Middle frontal gyrus (tissue), 1 donor: Measurements from ENCODE around the gene NOS3.

Experiments used
- DNase-seq: peaks from one replicate; pipeline ENCODE4 v3.0.0-alpha.2; 2015; ENCODE audit warnings: low spot score; ENCODE audit errors: extremely low spot score

Gene NOS3

DNA sequence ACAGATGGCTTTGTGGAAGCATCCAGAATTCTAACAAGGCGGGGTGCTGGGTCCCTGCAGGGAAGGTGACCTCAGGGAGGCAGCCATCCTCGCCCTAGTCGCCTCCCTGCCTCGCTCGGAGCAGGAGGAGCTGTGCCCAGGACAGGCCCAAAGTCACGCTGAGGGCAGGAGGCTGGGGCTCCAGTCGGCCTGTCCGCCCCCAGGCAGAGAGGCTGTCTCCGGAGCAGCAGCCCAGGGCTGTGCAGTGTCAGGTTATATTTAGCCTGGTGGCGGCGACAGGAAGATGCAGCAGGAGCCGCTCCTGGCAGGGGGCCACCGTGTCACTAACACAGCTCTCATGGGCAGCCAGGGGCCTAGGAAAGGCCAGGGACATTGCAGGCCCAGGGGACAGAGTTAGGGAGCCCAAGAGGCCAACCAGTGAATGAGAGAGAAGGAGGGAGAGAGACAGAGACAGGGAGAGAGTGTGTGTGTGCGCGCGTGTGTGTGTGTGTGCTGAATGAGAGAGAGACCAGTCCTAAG is 26.2 kb upstream of the NOS3 start:
- DNase-seq = no peak

GRCh38 chr7:150965273-150965830 is 25.5 kb upstream of the NOS3 start:
- no peak for DNase-seq

DNA sequence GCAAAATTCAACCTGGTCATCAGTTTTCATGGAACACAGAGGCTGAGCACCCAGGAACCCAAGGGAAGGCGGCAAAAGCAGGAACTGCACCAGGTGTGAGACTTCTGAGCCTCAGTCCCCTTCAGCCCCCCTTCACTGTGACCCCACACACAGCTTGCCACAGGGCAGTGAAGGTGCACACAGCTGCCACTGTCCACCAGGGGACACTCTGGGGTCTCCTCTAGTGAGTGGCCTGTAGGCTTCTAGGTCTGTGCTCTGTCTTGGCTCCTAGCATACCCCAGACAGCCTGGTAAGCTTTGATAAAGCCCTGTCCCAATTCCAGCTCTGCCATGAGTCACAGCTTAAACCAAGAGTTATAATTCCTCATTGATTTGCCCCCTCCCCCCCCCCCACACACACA is 24.8 kb upstream of the NOS3 start:
- DNase-seq = no peak

GRCh38 chr7:150967349-150967748 is 23.5 kb upstream of the NOS3 start:
- no peak for DNase-seq

DNA sequence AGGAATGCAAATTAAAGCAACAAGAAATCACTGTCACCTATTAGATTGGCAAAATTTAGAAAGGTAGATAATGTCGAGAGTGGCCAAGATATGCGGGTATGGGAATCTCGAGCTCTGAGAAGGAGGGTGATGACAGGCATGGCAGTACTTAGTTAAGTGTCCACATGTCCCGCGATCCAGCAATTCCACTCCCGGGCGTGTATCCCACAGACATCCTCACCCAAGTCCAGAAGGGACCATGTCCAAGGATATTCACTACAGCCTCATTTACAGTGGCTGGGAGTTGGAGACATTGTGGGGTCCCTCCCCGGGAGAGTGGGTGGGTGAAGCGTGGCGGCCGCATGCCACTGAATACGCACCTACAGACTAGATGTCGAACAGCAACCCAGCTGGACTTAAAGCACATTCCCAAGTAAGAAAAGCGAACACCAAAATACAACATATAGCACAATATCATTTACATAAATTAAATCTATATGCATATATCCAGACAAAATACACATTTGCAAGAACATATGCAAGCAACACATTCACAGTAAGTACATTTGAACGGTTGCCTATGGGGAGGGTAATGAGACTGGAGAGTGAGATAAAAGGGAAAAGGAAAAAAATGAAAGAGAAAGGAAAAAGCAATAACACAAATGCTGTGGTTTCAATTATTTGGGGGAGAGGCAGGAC is 22.6 kb upstream of the NOS3 start:
- no peak for DNase-seq

- DNase-seq = no peak
Measured at GRCh38 chr7:150968734-150969372, 22.0 kb upstream of the NOS3 start.

- no peak for DNase-seq
Measured at GRCh38 chr7:150969475-150969874, 21.3 kb upstream of the NOS3 start.

DNA sequence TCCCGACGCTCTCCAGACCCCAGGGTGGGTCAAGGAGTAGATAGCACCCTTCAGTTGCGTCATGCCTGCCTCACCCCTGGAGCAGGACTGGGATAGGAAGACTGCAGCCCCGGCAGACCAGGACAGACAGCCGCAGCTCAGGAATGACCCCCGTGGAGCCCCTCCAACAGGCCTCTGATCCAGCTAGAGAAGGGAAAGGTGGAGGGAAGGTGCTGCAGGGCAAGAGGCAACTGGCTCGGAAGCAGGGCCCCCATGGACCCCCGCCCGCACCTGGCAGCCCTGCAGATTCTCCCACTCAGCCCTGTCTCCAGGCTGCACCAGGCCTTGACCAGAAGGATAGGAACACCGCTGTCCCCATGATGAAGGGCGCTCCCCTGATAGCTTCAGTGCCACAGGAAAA is 20.4 kb upstream of the NOS3 start:
- DNase-seq = no peak

- DNase-seq = no peak
Measured at GRCh38 chr7:150971242-150972022, 19.4 kb upstream of the NOS3 start.

DNA sequence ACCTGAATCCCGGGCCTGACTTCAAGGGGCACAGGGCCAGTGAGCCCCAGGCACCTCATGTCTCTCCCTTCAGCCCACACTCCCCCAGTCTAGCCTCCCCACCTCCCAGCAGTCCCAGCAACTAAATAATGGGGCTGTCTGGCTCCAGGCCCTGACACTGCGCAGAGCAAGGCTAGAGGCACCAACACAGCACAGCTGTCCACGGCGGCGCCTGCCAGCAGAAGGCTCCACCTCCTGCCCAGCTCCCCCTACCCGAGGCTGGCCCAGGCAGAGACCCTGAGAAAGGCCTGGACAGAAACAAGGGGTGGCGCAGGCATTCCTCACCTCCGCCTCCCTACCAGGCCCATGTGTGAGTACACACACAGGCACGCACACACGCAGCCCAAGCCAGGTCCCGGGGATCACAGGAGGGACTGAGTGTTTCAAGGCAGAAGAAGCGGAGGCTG is 18.8 kb upstream of the NOS3 start:
- no peak for DNase-seq

DNA sequence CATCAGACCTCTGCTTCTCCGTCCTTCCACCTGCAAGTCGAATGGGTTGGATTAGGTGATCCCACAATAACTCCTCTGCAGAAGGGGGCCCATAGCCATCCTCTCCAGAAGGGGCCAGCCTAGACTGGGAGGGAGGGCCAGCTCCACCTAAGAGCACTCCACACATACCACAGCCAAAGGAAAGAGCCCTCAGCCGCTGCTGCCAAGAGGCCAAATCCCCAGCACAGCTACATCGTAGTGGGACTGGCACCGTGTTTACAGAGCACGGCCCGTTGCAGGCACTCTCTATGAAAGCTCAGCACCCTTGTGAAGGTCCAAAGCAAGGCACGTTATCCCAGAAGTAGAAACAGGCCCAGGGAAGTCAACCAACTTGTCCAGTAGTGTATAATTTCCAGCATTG is 18.1 kb upstream of the NOS3 start:
- DNase-seq = no peak

DNA sequence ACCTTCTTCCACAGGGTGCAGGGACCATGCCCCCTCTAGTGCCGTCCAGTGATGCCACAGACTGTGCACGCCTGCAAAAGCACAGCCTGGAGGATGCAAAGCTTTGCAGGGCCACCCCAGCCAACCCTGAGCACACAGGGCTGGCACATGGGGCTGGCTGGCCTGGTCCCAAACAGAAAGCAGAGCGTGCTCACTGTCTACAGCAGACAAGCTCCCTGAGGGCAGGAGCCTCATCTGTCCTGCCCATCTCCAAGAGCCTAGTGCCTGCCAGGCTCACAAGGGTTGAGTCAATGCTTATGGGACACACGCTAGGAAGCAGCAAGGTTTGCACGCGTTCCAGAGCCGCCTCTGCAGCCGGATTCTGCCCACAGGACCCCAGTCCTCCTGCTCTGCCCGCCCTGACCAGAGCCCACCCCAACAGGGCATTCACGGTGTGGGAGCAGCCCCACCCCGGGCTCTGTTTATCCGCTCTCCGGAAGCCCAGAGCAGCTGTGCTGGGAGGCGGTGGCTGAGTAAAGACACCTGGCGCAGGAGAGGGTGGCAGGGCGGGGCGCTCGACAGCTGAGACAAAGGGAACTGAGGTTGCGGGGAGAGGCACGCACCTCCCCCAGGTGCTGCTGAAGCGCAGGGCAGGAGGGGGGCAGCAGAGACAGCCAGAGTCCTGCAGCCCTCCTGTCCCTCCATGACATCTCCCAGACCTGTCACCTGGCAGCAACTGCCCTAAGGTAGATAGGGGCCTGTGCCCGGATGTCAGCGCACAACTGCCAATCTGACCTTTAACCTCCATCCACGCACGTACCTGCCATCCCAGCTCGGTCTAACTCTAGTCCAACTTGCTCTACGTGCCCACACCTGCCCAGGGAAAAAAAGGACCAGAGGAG is 17.0 kb upstream of the NOS3 start:
- DNase-seq = no peak

DNA sequence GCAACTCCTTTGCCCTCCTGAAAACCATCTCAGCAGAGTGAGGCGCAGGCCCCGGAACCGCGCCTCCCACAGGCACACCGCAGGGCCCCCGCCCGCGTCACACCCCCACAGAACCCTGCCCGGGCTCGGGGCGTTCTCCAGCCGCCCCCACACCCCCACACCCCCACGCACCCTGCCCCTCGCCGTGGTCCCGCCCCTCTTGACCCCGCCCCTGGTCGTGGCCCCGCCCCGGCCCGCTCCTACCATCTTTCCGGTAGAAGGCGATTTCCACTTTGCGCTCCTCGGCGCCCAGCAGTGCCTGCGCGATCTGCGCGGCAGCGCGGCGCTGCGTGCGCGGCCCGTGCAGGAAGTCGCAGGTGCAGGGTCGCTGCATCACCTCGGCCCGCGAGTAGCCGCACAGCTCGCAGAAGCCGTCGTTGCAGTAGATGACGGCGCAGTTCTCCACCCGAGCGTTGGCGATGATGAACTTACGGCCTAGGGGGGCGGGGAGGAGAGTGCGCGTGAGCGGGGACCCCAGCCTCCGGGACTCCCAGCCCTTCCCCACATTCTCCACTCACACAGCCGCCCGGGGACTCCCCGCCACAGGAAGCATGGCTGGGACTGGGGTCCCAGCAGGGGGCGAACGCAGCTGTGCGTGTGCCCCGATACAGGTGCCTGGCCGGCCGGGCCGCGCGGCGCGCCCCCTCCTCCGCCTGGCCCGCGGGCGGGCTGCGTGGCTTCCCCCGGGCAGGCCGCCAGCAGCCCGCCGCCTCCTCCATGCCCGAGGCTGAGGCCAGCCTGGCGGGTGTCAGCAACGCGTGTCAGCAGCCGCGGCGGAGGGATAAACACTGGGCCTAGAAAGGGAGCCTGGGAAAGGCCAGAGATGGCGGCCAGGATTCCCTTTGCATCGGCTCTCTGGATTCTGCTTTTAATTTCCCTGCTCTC is 16.1 kb upstream of the NOS3 start:
- DNase-seq = no peak

- DNase-seq = no peak
Measured at GRCh38 chr7:150975536-150976319, 15.1 kb upstream of the NOS3 start.

- DNase-seq = no peak
Measured at GRCh38 chr7:150976529-150977381, 14.1 kb upstream of the NOS3 start.

DNA sequence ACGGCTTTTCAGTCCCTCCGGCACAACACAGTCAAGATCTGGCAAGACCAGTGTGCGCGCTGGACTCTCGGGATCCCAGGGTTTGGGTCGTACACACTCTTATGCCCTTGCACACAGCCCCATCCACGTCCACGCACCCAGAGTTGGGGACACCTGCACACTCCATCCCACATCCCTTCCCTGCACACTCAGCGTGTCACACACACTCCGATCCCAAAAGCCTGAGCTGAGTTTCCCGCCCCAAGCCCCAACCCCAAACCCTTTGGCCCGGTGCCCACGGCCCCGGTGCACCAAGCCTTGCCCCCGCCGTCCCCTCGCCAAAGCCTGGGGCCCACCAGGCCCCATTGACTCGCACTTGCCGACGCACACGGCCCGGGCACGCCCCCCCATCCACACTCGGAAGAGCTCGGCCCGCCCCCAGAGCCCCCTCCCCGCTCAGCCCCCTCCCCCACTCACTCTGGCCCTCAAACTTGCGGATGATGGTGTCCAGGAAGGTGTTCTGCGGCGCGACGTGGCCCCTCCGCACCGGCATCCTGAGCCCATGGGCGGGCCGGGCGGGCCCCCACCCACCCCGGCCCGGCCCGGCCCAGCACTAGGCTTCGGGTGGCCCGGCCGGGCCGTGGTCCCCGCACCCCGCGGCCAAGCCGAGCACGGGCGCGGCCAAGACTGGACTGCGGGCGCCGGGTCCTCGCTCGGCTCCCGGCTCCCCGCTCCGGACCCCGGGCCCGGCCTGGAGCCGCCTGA is 13.3 kb upstream of the NOS3 start:
- no peak for DNase-seq

GRCh38 chr7:150978126-150978789 is 12.6 kb upstream of the NOS3 start, which contains the start of gene KCNH2:
KCNH2 (minus strand) TSS chr7:150978321; CDS start chr7:150977913, 408 bp downstream.
- DNase-seq = no peak
